ENCODE results near the gene EGLN2.
"Not testable (repeated sequence)": the region's sequence is repeated elsewhere in the genome, so short reads cannot be mapped to it uniquely, and the experiment has no call there.

EGLN2 gene

DNA sequence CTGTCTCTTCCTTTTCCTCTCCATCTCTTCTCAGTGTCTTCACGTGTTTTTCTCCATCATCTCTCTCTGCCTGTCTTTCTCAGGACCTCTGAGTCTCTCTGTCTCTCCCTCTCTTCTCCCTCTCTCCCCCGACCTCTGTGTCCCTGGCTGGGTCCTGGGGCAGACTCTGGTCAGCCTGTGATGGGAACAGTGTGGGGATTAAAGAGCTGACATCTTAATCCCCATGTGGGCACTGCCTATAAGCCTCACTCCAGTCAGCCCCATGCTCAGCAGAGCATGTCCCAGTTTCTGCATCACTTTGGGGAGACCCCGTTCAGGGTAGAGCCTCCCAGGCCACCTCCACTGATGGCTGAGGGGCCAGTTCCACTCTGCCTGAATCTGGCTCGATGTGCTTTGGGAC lies 16.2 kb downstream of the EGLN2 start:
- DNase-seq (ENCODE audit: low read depth in 3 of 3, low spot score in 1 of 3) = no peak

- peak; percentile 39 to 63 (median 56) for DNase-seq (ENCODE audit: low read depth in 3 of 3, low spot score in 1 of 3)
Observed at GRCh38 chr19:40818480-40819399, 19.7 kb downstream of the EGLN2 start.

- DNase-seq (ENCODE audit: low read depth in 3 of 3, low spot score in 1 of 3) = peak in 2 of 3 donors; percentile 51 to 58
Observed at GRCh38 chr19:40819479-40820234, 20.7 kb downstream of the EGLN2 start.

- no peak for DNase-seq (ENCODE audit: low read depth in 3 of 3, low spot score in 1 of 3)
Observed at GRCh38 chr19:40822161-40822560, 23.2 kb downstream of the EGLN2 start.

GRCh38 chr19:40822704-40823553 lies 23.9 kb downstream of the EGLN2 start:
- DNase-seq (ENCODE audit: low read depth in 3 of 3, low spot score in 1 of 3) = not testable (repeated sequence)

GRCh38 chr19:40824916-40825315 lies 25.9 kb downstream of the EGLN2 start:
- DNase-seq (ENCODE audit: low read depth in 3 of 3, low spot score in 1 of 3) = not testable (repeated sequence)

GRCh38 chr19:40825460-40826095 lies 26.6 kb downstream of the EGLN2 start:
- DNase-seq (ENCODE audit: low read depth in 3 of 3, low spot score in 1 of 3) = not testable (repeated sequence)

DNA sequence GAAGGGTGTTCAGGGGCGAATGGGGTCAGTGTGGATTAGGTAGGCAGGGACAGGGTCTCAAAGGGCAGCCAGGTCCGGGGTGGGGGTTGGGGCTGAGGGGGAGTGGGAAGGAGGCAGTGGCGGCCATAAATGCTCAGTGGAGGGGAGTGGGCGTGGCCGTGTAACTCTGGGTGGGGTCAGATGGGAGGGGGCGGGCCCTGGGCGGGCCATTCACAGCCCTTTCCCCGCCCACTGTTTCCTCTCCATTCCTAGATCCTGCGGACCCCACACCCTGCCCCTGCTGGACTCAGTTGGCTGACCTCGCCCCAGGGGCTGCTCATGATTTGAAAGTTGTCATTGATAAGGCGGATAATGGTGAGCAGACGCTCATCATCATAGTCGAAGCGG lies 27.3 kb downstream of the EGLN2 start:
- DNase-seq (ENCODE audit: low read depth in 3 of 3, low spot score in 1 of 3) = not testable (repeated sequence)

- DNase-seq (ENCODE audit: low read depth in 3 of 3, low spot score in 1 of 3) = not testable (repeated sequence)
Observed at GRCh38 chr19:40826699-40827385, 27.9 kb downstream of the EGLN2 start.

- no peak for DNase-seq (ENCODE audit: low read depth in 3 of 3, low spot score in 1 of 3)
Observed at GRCh38 chr19:40827386-40828247, 28.6 kb downstream of the EGLN2 start.

DNA sequence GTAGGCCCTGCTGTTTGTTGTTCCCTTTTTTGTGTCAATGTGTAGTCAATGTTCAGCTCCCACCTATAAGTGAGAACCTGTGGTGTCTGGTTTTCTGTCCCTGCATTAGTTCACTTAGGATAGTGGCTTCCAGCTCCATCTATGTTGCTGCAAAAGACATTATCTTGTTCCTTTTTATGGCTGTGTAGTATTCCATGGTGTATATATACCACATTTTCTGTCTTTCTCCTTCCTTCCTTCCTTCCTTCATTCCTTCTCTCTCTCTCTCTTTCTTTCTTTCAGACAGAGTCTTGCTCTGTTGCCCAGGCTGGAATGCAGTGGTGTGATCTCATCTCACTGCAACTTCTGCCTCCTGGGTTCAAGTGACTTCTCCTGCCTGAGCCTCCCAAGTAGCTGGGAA lies 30.2 kb downstream of the EGLN2 start:
- DNase-seq (ENCODE audit: low read depth in 3 of 3, low spot score in 1 of 3) = no peak

- DNase-seq (ENCODE audit: low read depth in 3 of 3, low spot score in 1 of 3) = not testable (repeated sequence)
Observed at GRCh38 chr19:40830741-40831140, 31.8 kb downstream of the EGLN2 start.

DNA sequence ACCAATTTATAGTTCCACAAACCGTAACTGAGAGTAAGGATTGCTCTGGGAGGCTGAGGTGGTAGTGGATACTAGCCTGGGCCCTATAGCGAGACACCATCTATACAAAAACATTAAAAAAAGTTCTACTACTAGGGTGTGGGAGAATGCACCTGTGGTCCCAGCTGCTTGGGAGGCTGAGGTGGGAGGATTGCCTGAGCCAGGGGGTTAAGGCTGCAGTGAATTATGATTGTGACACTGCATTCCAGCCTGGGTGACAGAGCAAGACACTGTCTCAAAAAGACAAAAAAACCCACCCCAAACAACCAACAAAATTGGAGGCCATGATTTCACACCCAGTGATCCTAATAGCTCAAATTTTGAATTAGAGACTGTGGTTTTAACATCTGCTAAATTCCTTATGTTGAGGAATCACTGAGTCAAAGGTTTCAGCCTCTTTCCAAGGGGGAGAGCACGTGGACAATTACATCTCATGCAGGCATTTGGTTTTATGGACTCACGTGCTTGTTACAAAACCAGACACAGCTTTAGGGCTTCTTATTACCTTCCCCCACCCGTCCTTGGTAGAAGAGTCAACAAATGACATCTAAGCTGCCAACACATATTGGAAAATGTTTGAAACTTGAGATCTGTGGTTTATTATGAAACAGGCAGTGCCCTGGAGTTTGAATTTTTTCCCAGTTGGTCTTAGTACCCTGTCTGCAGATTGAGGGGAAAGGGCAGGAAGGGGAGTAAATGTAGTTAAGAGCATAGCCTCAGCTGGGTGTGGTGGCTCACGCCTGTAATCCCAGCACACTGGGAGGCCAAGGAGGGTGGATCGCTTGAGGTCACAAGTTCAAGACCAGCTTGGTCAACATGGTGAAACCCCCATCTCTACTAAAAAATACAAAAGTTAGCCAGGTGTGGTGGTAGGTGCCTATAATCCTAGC lies 32.8 kb downstream of the EGLN2 start:
- no peak for DNase-seq (ENCODE audit: low read depth in 3 of 3, low spot score in 1 of 3)

- not testable (repeated sequence) for DNase-seq (ENCODE audit: low read depth in 3 of 3, low spot score in 1 of 3)
Observed at GRCh38 chr19:40832431-40832790, 33.4 kb downstream of the EGLN2 start.

DNA sequence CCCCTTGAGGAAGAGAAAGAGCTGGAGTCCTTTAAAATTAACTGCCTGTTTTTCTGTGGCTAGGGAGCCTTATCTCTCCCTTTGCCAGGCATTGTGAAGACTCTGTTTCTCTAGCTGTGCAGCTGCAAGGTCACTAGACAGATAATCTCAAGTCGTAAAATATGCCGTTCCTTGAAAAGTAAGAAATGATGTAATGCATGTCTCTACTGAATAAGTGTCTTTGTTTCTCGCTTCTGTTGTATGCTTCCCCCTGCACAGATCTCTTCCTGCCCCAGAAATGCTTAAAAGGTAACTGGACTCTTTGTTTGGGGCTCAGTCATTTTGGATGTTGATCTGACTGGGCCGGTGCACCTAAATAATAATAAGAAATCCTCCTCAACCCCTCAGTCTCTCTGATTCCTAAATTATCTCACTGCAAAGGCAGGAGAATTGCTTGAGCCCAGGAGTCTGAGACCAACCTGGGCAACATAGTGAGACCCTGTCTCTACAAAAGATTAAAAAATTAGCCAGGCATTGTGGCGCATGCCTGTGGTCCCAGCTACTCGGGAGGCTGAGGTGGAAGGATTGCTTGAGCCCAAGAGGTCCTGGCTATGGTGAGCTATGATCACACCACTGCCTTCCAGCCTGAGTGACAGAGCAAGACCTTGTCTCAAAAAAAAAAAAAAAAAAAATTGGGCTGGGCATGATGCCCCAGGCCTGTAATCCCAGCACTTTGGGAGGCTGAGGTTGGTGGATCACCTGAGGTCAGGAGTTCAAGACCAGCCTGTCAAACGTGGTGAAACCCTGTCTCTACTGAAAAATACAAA lies 34.9 kb downstream of the EGLN2 start:
- DNase-seq (ENCODE audit: low read depth in 3 of 3, low spot score in 1 of 3) = not testable (repeated sequence)

- no peak for DNase-seq (ENCODE audit: low read depth in 3 of 3, low spot score in 1 of 3)
Observed at GRCh38 chr19:40836754-40837429, 37.9 kb downstream of the EGLN2 start.

DNA sequence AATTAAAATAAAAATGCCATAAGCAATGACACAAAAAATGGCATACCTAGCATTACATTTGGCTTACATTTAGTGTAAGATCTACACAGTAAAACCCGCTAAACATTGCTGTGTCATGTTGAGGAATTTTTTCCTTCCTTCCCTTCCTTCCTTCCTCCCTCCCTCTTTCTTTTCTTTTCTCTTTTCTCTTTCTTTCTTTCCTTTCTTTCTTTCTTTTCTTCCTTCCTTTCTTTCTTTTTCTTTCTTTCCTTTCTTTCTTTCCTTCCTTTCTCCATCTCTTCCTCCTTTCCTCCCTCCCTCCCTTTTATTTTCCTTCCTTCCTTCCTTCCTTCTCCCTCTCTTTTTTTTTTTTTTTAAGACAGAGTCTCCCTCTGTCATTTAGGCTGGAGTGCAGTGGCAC lies 39.5 kb downstream of the EGLN2 start:
- not testable (repeated sequence) for DNase-seq (ENCODE audit: low read depth in 3 of 3, low spot score in 1 of 3)
